HepG2 (cell line): Measurements from ENCODE around the gene CMA1. TPM values are rescaled to one million over a fixed set of nuclear protein-coding genes. Genes with fewer than 3 reads are reported as not detected.

Experiments used
- ETV5 ChIP-seq: IDR thresholded peaks from 2 replicates; pipeline ENCODE4 v1.6.1; 2018; ENCODE audit warnings: missing biosample characterization, missing genetic modification reagents, inconsistent platforms, borderline replicate concordance
- GFI1 ChIP-seq: sonication (generic); formaldehyde crosslinking; IDR thresholded peaks from 2 replicates; pipeline ENCODE4 v1.5.0; 2020; ENCODE audit warnings: missing genetic modification reagents, mild to moderate bottlenecking, borderline replicate concordance
- KAT7 ChIP-seq: IDR thresholded peaks from 2 replicates; pipeline ENCODE4 v1.6.1; 2018; ENCODE audit warnings: borderline replicate concordance, missing compliant biosample characterization
- NFIC ChIP-seq: IDR thresholded peaks from 2 replicates; pipeline ENCODE4 v1.6.1; 2012; ENCODE audit warnings: mild to moderate bottlenecking, low read length, inconsistent platforms
- PPARG ChIP-seq: conservative IDR thresholded peaks from 2 replicates; pipeline ENCODE4 v1.6.1; 2016; ENCODE audit warnings: missing biosample characterization, missing genetic modification reagents
- RARA ChIP-seq: IDR thresholded peaks from 2 replicates; pipeline ENCODE4 v1.6.1; 2016; ENCODE audit warnings: missing genetic modification reagents, missing compliant biosample characterization
- RNF2 ChIP-seq: fragments of 450-650 bp; conservative IDR thresholded peaks from 2 replicates; pipeline ENCODE4 v1.6.1; 2016; ENCODE audit warnings: low read depth
- TRIM22 ChIP-seq: fragments of 450-650 bp; IDR thresholded peaks from 2 replicates; pipeline ENCODE4 v1.6.1; 2017
- WIZ ChIP-seq: sonication (generic); formaldehyde crosslinking; IDR thresholded peaks from 2 replicates; pipeline ENCODE4 v1.5.1; 2020; ENCODE audit warnings: mild to moderate bottlenecking, missing genetic modification reagents
- ZBTB20 ChIP-seq: sonication (generic); formaldehyde crosslinking; IDR thresholded peaks from 2 replicates; pipeline ENCODE4 v1.8.1; 2023; ENCODE audit warnings: missing genetic modification reagents, low read depth, mild to moderate bottlenecking, borderline replicate concordance
- ZFY ChIP-seq: sonication (generic); formaldehyde crosslinking; IDR thresholded peaks from 2 replicates; pipeline ENCODE4 v1.4.0; 2020; ENCODE audit warnings: missing genetic modification reagents
- ZNF629 ChIP-seq: sonication (generic); formaldehyde crosslinking; conservative IDR thresholded peaks from 2 replicates; pipeline ENCODE4 v1.5.0; 2020; ENCODE audit warnings: missing genetic modification reagents
- polyA plus RNA-seq, 8 experiments: library from polyadenylated mRNA; depleted of rRNA in 3 of 8; stranded (reverse) in 7 of 8; unstranded in 1 of 8; fragments of >200 nt; fragmentation: Illumina TruSeq in 4 of 8; extraction: Trizol in 4 of 8; gene quantifications; 2 replicates each; pipeline versions ENCODE4 v1.2.1 to v1.2.3, GENCODE V29; 2011 to 2016; ENCODE audit warnings: low read depth in 4 of 8, missing spikeins in 1 of 8, mixed read lengths in 1 of 8; ENCODE audit not compliant: insufficient read depth in 1 of 8
- total RNA-seq, 5 experiments: library from RNA; depleted of rRNA; stranded (reverse); fragments of >200 nt; fragmentation: Illumina TruSeq; extraction: Trizol; gene quantifications; 2 replicates each; pipeline ENCODE4 v1.2.3, GENCODE V29; 2016; ENCODE audit warnings: low read depth in 1 of 5
- TF ChIP-seq, protein P1 (sequence below): sonication (generic); formaldehyde crosslinking; IDR thresholded peaks from 2 replicates; pipeline ENCODE4 v1.4.0; 2020; ENCODE audit warnings: mild to moderate bottlenecking, missing genetic modification reagents

CMA1 gene
- total and polyA plus RNA-seq, 2 of the 13 experiments (the other 11 are each of a cell fraction or from before 2014, with no cell fraction given), result not detected

- TF ChIP-seq, protein P1, sequence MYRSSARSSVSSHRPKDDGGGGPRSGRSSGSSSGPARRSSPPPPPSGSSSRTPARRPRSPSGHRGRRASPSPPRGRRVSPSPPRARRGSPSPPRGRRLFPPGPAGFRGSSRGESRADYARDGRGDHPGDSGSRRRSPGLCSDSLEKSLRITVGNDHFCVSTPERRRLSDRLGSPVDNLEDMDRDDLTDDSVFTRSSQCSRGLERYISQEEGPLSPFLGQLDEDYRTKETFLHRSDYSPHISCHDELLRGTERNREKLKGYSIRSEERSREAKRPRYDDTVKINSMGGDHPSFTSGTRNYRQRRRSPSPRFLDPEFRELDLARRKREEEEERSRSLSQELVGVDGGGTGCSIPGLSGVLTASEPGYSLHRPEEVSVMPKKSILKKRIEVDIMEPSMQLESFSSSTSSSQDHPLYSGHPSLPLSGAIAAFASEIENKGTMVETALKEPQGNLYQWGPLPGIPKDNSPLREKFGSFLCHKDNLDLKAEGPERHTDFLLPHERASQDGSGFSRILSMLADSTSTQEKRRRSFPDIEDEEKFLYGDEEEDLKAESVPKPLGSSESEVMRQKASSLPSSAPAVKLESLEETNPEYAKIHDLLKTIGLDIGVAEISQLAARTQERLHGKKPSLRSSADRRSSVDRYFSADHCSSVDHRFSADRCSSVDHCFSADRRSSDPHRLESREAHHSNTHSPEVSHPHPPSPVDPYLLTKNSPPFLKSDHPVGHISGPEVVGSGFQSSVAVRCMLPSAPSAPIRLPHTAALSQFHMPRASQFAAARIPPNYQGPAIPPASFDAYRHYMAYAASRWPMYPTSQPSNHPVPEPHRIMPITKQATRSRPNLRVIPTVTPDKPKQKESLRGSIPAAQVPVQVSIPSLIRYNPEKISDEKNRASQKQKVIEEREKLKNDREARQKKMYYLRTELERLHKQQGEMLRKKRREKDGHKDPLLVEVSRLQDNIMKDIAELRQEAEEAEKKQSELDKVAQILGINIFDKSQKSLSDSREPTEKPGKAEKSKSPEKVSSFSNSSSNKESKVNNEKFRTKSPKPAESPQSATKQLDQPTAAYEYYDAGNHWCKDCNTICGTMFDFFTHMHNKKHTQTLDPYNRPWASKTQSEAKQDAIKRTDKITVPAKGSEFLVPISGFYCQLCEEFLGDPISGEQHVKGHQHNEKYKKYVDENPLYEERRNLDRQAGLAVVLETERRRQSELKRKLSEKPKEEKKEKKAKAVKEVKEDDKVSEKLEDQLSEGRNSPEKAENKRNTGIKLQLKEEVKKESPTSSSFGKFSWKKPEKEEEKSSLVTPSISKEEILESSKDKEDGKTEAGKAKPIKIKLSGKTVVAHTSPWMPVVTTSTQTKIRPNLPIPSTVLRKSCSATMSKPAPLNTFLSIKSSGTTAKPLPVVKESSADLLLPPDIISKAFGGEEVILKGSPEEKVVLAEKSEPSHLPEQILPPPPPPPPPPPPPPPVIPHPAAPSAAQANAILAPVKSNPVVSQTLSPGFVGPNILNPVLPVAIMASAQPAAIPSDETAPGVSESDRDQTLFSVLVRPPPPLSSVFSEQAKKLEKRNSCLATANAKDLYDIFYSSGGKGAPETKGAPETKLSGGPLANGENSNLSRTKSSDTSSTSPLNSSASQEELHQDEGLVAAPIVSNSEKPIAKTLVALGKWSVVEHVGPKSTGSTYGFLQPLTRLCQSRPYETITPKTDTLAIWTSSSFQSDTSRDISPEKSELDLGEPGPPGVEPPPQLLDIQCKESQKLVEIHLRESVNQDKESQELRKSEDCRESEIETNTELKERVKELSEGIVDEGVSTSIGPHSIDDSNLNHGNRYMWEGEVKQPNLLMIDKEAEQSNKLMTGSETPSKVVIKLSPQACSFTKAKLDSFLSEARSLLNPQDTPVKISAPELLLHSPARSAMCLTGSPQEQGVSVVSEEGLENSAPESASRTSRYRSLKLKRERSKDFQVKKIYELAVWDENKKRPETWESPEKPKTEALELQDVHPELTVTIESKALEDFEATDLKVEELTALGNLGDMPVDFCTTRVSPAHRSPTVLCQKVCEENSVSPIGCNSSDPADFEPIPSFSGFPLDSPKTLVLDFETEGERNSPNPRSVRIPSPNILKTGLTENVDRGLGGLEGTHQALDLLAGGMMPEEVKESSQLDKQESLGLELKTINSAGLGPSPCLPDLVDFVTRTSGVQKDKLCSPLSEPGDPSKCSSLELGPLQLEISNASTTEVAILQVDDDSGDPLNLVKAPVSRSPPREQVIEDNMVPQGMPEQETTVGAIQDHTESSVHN, result peak; percentile 81; the same call in 1 of the 2 replicates
- no peak; the same call in 1 of the 2 replicates for TF ChIP-seq KAT7 (CRISPR knock-in tag)
- TF ChIP-seq RARA (CRISPR knock-in tag), result peak; percentile 57; the same call in 1 of the 2 replicates
- TF ChIP-seq ZNF629 (CRISPR knock-in tag), result no peak; the same call in 1 of the 2 replicates
- TF ChIP-seq RNF2, result peak; percentile 81; the same call in 1 of the 2 replicates
- TF ChIP-seq WIZ (CRISPR knock-in tag), result peak; percentile 84
- no peak for TF ChIP-seq TRIM22
- TF ChIP-seq ETV5 (CRISPR knock-in tag), result peak; percentile 49; the same call in 1 of the 2 replicates
- no peak for TF ChIP-seq NFIC
- peak; percentile 86 for TF ChIP-seq ZBTB20 (CRISPR knock-in tag)
- peak; percentile 97 for TF ChIP-seq GFI1
- peak; percentile 78; the same call in 1 of the 2 replicates for TF ChIP-seq PPARG (CRISPR knock-in tag)
- TF ChIP-seq ZFY (CRISPR knock-in tag), result peak; percentile 100
Measured at GRCh38 chr14:24481622-24482324, 26.3 kb downstream of the CMA1 start (continued).
